NK-92 (cell line): ENCODE measurements around the gene MFF.
"Not testable (repeated sequence)": the region's sequence is repeated elsewhere in the genome, so short reads cannot be mapped to it uniquely, and the experiment has no call there.

Experiments
- DNase-seq: peaks from one replicate; lab custom pipeline; 2025; ENCODE audit not compliant: unreplicated experiment; lab: John Stamatoyannopoulos, UW

MFF gene

GRCh38 chr2:227335713-227336112, 10.7 kb downstream of the MFF start:
- DNase-seq: no peak

- DNase-seq: no peak
Measured at GRCh38 chr2:227337442-227337841, 12.4 kb downstream of the MFF start.

GRCh38 chr2:227339098-227339599, 14.1 kb downstream of the MFF start:
- no peak for DNase-seq

- DNase-seq: no peak
Measured at GRCh38 chr2:227340106-227340505, 15.1 kb downstream of the MFF start.

GRCh38 chr2:227341553-227341952, 16.5 kb downstream of the MFF start:
- no peak for DNase-seq

GRCh38 chr2:227344231-227344630, 19.2 kb downstream of the MFF start:
- no peak for DNase-seq

- DNase-seq: no peak
Measured at GRCh38 chr2:227347117-227347516, 22.1 kb downstream of the MFF start.

- no peak for DNase-seq
Measured at GRCh38 chr2:227348324-227348723, 23.3 kb downstream of the MFF start.

GRCh38 chr2:227349989-227350612, 25.1 kb downstream of the MFF start:
- no peak for DNase-seq

- DNase-seq: no peak
Measured at GRCh38 chr2:227351639-227352038, 26.6 kb downstream of the MFF start.

GRCh38 chr2:227360351-227360750, 35.3 kb downstream of the MFF start:
- DNase-seq: no peak

GRCh38 chr2:227363756-227364155, 38.7 kb downstream of the MFF start:
- no peak for DNase-seq

- DNase-seq: not testable (repeated sequence)
Measured at GRCh38 chr2:227364585-227365263, 39.7 kb downstream of the MFF start.

GRCh38 chr2:227365833-227366232, 40.8 kb downstream of the MFF start:
- no peak for DNase-seq

- DNase-seq: no peak
Measured at GRCh38 chr2:227366769-227367426, 41.8 kb downstream of the MFF start.

- no peak for DNase-seq
Measured at GRCh38 chr2:227367427-227367795, 42.4 kb downstream of the MFF start.

GRCh38 chr2:227368574-227368973, 43.5 kb downstream of the MFF start:
- DNase-seq: no peak

- DNase-seq: no peak
Measured at GRCh38 chr2:227370092-227370491, 45.0 kb downstream of the MFF start.

GRCh38 chr2:227370791-227371312, 45.8 kb downstream of the MFF start:
- no peak for DNase-seq

GRCh38 chr2:227373389-227373788, 48.3 kb downstream of the MFF start:
- DNase-seq: no peak

- DNase-seq: no peak
Measured at GRCh38 chr2:227374158-227374557, 49.1 kb downstream of the MFF start.
